LNCaP clone FGC (cell line): ENCODE measurements around the gene TFEB.

ENCODE experiments used
- DNase-seq: peaks from one replicate; pipeline ENCODE4 v3.0.0-alpha.2; 2011; ENCODE audit warnings: low read depth
- H3K4me3 ChIP-seq: 2 replicates; pipeline ENCODE4 v1.5.1; 2011; ENCODE audit warnings: mild to moderate bottlenecking, low read depth, low read length, control low read depth
- CTCF ChIP-seq: IDR thresholded peaks from 2 replicates; pipeline ENCODE4 v1.5.1; 2012; ENCODE audit warnings: mild to moderate bottlenecking; ENCODE audit not compliant: control insufficient read depth, insufficient read depth; ENCODE audit errors: extremely low read depth

Gene TFEB

GRCh38 chr6:41680182-41680965, 55.0 kb downstream of the TFEB start:
- no peak for DNase-seq
- TF ChIP-seq CTCF = no peak
- H3K4me3 ChIP-seq = no peak overlapping the region

- no peak for TF ChIP-seq CTCF
- H3K4me3 ChIP-seq = no peak overlapping the region
- no peak for DNase-seq
Observed at GRCh38 chr6:41679696-41680095, 55.7 kb downstream of the TFEB start.

- no peak for DNase-seq
- no peak overlapping the region for H3K4me3 ChIP-seq
- no peak for TF ChIP-seq CTCF
Observed at GRCh38 chr6:41678511-41679084, 56.8 kb downstream of the TFEB start.

GRCh38 chr6:41677124-41677921, 58.1 kb downstream of the TFEB start:
- no peak for DNase-seq
- no peak for TF ChIP-seq CTCF
- no peak overlapping the region for H3K4me3 ChIP-seq

- no peak for TF ChIP-seq CTCF
- H3K4me3 ChIP-seq = no peak overlapping the region
- no peak for DNase-seq
Observed at GRCh38 chr6:41676431-41676830, 59.0 kb downstream of the TFEB start.

GRCh38 chr6:41675992-41676391, 59.4 kb downstream of the TFEB start:
- TF ChIP-seq CTCF = no peak
- DNase-seq = no peak
- no peak overlapping the region for H3K4me3 ChIP-seq
